Measurements from ENCODE around the gene LY6G5B.

Gene LY6G5B

DNA sequence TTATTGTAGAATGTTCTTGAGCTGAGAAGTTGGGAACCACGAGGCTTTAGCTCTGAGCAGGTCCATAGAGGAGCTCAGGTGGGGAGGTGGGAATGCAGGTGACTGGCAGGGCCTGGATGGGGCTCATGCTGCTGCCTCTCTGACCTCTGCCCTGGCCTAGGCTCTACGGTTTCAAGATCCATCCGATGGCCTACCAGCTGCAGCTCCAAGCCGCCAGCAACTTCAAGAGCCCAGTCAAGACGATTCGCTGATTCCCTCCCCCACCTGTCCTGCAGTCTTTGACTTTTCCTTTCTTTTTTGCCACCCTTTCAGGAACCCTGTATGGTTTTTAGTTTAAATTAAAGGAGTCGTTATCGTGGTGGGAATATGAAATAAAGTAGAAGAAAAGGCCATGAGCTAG, at the start of gene LY6G5B:
LY6G5B (plus strand) TSS at position 301 of the 400 bp plus-strand sequence. CDS start 975 bp downstream, outside the sequence.
- in situ Hi-C loops (cut with MboI; ENCODE audit: low sequenced_read_pairs), result no loop called here

DNA sequence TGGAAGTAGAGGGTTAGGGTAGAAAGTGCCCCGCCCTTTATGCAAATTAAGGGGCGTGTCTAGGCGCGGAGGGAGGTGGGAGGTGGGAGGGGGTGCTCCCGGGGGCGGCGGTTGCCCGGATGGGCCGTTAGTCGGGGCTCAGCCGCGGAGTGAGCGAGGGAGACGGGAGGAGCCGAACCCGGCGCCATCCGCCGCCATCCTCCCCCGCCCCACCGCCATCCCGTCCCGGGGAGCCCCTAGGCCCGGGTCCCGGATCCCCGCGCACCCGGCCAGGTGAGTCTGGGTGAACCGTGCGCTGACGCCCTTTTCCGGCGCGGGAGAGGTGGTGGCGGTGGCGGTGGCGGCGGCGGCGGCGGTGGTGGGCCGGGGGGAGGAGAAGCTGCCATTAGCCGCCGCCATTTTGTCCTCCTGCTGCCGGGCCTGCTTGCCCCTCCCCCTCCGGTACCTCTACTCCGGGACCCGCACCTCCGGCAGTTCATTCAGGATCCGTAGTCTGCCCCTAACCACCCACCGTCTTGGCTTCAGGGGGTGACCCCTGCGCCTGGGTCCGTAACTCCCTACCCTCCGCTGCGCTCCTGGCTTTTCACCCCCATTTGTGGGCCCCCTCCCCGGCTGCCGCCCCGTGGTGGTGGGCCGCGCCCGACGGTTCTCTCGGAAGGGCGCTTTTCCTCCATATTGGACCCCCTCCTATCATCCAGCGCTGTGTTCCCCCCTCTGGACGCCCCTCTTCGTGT, 49.0 kb upstream of the LY6G5B start, which contains the start of gene PRRC2A:
PRRC2A (plus strand) TSS at position 130 of the 734 bp plus-strand sequence. CDS start 2,075 bp downstream, outside the sequence.
- in situ Hi-C loops (cut with MboI; ENCODE audit: low sequenced_read_pairs), result no loop called here

GRCh38 chr6:31621320-31621939, 48.3 kb upstream of the LY6G5B start:
- in situ Hi-C loops (cut with MboI; ENCODE audit: low sequenced_read_pairs), result no loop called here

- in situ Hi-C loops (cut with MboI; ENCODE audit: low sequenced_read_pairs), result no loop called here
These were observed 47.8 kb upstream of the LY6G5B start for GRCh38 chr6:31621991-31622390.

- in situ Hi-C loops (cut with MboI; ENCODE audit: low sequenced_read_pairs), result no loop called here
These were observed 47.1 kb upstream of the LY6G5B start for GRCh38 chr6:31622684-31623091.

GRCh38 chr6:31624070-31624469, 45.7 kb upstream of the LY6G5B start:
- in situ Hi-C loops (cut with MboI; ENCODE audit: low sequenced_read_pairs), result no loop called here

DNA sequence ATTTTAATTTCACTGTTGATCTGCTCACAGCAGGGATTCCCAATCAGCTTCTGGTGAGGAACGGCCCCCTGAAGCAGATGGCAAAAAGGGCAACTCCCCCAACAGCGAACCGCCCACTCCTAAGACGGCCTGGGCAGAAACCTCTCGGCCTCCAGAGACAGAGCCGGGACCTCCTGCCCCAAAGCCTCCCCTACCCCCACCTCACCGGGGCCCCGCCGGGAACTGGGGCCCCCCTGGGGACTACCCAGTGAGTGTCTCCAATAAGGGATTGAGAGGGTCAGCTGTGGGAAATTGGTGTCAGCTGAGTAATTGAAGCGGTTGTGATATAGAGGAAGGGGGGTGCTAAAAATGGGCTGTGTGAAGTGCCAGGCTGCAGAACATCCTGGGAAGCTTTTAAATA, 42.8 kb upstream of the LY6G5B start:
- in situ Hi-C loops (cut with MboI; ENCODE audit: low sequenced_read_pairs), result no loop called here

GRCh38 chr6:31627690-31628287, 42.0 kb upstream of the LY6G5B start:
- in situ Hi-C loops (cut with MboI; ENCODE audit: low sequenced_read_pairs), result no loop called here

GRCh38 chr6:31629014-31629413, 40.8 kb upstream of the LY6G5B start:
- in situ Hi-C loops (cut with MboI; ENCODE audit: low sequenced_read_pairs), result no loop called here

DNA sequence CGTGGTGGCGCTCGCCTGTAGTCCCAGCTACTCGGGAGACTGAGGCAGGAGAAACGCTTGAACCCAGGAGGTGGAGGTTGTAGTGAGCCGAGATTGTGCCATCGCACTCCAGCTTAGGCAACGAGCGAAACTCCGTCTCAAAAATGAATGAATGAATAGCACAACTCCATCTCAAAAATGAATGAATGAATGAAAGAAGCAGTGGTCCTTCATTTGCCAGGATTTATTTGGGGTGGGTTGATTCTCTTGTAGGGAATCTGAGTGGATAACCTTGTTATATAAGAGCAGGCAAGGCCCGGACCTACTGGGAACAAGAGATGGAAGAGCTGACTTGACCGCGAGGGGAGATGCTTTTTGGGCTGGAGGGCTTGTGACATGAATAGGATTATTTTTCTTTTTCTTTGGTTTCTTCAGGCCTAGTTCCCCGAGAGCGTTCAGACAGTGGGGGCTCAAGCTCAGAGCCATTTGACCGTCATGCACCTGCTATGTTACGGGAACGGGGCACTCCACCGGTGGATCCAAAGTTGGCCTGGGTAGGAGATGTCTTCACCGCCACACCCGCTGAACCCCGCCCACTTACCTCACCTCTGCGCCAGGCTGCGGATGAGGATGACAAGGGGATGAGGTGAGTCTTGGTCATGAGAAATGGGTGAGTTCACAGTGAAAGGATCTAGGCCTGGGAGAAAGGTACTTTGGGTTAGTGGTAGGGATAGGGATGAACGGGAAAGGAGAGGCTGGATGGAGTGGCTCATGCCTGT, 39.4 kb upstream of the LY6G5B start:
- in situ Hi-C loops (cut with MboI; ENCODE audit: low sequenced_read_pairs), result no loop called here

DNA sequence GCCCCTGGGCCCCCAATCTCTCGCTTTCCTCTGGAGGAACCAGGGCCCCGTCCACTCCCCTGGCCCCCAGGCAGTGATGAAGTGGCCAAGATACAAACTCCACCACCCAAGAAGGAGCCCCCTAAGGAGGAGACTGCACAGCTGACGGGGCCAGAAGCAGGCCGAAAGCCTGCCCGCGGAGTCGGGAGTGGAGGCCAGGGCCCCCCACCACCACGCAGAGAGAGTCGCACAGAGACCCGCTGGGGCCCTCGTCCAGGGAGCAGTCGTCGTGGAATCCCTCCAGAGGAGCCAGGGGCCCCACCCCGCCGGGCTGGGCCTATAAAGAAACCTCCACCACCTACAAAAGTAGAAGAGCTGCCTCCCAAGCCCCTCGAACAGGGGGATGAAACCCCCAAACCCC, 38.6 kb upstream of the LY6G5B start:
- in situ Hi-C loops (cut with MboI; ENCODE audit: low sequenced_read_pairs), result no loop called here

- in situ Hi-C loops (cut with MboI; ENCODE audit: low sequenced_read_pairs), result no loop called here
These were observed 38.0 kb upstream of the LY6G5B start for GRCh38 chr6:31631681-31632278.

- in situ Hi-C loops (cut with MboI; ENCODE audit: low sequenced_read_pairs), result no loop called here
These were observed 37.4 kb upstream of the LY6G5B start for GRCh38 chr6:31632279-31632946.

DNA sequence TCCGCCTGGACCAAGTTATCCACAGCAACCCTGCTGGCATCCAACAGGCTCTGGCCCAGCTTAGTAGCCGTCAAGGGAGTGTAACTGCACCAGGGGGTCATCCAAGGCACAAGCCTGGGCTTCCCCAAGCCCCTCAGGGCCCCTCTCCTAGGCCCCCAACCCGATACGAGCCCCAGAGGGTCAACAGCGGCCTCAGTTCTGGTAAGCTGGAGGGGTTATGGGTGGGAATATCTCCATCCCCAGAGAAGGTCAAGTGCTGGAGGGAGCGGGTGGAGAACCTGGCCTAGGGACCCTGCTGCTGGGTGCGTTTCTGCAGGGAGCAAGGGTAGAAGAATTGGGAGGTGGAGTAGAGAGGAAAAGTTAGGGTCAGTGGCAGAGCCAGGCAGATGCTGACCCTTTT, 36.3 kb upstream of the LY6G5B start:
- in situ Hi-C loops (cut with MboI; ENCODE audit: low sequenced_read_pairs), result no loop called here

DNA sequence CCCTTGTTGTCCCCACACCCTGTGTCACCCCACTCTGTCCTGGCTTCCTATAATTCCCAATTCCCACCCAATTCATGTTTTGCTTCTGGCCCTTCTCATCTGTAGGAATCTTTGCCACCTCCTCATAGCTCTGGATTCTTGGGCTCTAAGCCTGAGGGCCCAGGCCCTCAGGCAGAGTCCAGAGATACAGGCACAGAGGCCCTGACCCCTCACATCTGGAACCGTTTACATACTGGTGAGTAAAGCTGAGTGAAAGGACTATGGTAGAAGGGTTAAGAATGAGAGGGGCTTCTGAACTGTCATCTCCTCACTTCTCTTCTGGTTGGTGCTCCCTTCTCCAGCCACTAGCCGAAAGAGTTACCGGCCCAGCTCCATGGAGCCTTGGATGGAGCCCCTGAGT, 35.6 kb upstream of the LY6G5B start:
- in situ Hi-C loops (cut with MboI; ENCODE audit: low sequenced_read_pairs), result no loop called here

- in situ Hi-C loops (cut with MboI; ENCODE audit: low sequenced_read_pairs), result no loop called here
These were observed 34.7 kb upstream of the LY6G5B start for GRCh38 chr6:31634969-31635575.

DNA sequence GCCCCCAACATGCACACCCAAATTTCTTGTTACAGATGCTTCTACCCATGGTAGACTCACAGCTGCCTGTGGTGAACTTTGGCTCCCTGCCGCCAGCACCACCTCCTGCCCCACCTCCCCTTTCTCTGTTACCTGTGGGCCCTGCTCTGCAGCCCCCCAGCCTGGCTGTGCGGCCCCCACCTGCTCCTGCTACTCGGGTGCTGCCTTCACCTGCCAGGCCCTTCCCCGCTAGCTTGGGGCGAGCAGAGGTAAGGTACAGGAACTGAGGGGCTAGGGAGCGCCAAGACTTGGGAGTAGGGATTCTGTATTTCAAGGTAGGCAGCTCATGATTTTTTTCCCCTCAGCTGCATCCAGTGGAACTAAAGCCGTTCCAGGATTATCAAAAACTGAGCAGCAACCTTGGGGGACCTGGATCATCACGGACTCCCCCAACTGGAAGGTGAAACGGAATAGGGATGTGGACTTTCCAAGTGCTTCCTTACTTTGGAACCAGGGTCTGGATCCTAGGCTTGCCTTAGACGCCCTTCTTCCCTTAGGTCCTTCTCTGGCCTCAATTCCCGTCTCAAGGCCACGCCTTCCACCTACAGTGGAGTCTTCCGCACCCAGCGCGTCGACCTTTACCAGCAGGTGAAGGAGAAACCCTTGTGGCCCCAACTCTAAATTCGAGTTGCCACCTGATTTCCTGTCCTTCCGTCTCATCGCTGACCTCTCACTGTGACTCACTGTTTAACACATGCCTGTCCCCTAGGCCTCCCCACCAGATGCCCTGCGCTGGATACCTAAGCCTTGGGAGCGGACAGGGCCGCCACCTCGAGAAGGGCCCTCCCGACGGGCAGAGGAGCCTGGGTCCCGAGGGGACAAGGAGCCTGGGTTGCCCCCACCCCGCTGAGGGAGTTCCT, 32.8 kb upstream of the LY6G5B start:
- in situ Hi-C loops (cut with MboI; ENCODE audit: low sequenced_read_pairs), result no loop called here

DNA sequence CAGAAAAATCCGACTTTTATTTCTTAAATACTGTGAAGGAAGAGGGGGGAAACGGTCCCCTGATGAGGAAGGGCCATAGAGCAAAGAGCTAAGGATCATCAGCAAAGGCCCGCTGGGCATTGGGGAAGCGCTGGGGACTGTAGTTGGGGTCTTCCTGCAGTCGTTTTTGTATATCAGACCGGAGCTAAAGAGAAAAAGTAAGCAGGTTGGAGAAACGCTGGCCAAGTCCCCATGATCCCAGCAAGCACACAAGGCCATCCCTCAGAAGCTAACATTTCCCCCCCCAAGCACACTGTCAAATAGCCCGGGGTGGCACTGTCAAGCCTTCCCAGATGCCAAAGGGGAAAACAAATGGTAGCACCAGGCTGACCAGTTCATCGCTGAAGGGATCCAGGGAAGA, 30.7 kb upstream of the LY6G5B start:
- in situ Hi-C loops (cut with MboI; ENCODE audit: low sequenced_read_pairs), result no loop called here

DNA sequence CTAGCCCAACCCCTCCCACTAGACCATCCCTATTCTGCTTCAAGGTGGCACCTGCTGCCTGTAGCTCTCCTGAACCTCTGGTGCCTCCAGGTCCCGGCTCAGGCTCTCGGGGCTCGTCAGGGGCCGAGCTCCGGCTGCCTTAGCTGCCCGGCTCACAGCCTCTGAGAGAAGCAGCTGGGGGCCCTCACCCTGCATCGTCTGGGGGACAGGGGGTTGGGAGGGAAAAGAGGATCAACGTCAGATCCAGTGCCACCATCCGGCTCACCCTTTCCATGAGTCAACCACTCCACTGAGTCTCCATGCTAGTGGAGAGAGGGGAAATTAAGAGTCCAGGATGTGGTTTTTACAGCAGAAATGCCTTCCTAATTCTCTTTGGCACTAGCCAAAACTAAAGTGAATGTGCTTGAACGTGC, 30.3 kb upstream of the LY6G5B start:
- in situ Hi-C loops (cut with MboI; ENCODE audit: low sequenced_read_pairs), result no loop called here
